Panc1 (cell line): Measurements from ENCODE around the gene AMOTL1. TPM values are rescaled to one million over a fixed set of nuclear protein-coding genes. Genes with fewer than 3 reads are reported as not detected.

Source experiments
- ATAC-seq: fragments of 200-7000 bp; cut with Tn5 transposase; 2 replicates; pipeline ENCODE4 v1.9.1; 2020; ENCODE audit warnings: mild to moderate bottlenecking, moderate library complexity
- BruUV-seq: library from RNA; stranded (reverse); fragments of 400-500 nt; replicated peaks from 2 replicates; lab custom pipeline; 2021; lab: Mats Ljungman, UMichigan
- CTCF ChIA-PET: fragments of 300-600 bp; sonication (Branson Sonifier 250); formaldehyde crosslinking; loops from one replicate; lab custom pipeline; 2022; ENCODE audit warnings: antibody characterized with exemption; lab: Charles Lee
- POLR2A ChIA-PET: fragments of 300-600 bp; sonication (Branson Sonifier 250); formaldehyde crosslinking; loops from one replicate; lab custom pipeline; 2022; ENCODE audit warnings: antibody characterized with exemption; lab: Charles Lee
- DNase-seq: peaks from one replicate; pipeline ENCODE4 v3.0.0-alpha.2; 2010; ENCODE audit warnings: low read depth, low spot score
- H3K27ac ChIP-seq: 2 replicates; pipeline ENCODE4 v1.5.1; 2011; ENCODE audit warnings: mild to moderate bottlenecking, low read length, inconsistent platforms
- H3K27me3 ChIP-seq: fragments of 200-500 bp; sonication (Bioruptor generic); 2 replicates; pipeline ENCODE4 v1.6.0; 2014; ENCODE audit warnings: low read length, inconsistent platforms; ENCODE audit not compliant: control insufficient read depth, insufficient read depth
- H3K36me3 ChIP-seq: fragments of 200-500 bp; sonication (Bioruptor generic); 2 replicates; pipeline ENCODE4 v1.5.1; 2014; ENCODE audit warnings: inconsistent platforms, mild to moderate bottlenecking, low read length, moderate library complexity; ENCODE audit not compliant: control insufficient read depth, insufficient read depth
- H3K4me1 ChIP-seq: 2 replicates; pipeline ENCODE4 v1.5.1; 2011; ENCODE audit warnings: inconsistent platforms, mild to moderate bottlenecking, low read length, moderate library complexity; ENCODE audit not compliant: control insufficient read depth, insufficient read depth
- H3K4me3 ChIP-seq, 2 experiments: 2 replicates each; pipeline ENCODE4 v1.5.1; 2011 to 2012; ENCODE audit warnings: low read depth in 2 of 2, low read length in 2 of 2, mild to moderate bottlenecking in 2 of 2, inconsistent platforms in 1 of 2, moderate library complexity in 1 of 2
- H3K9me3 ChIP-seq: fragments of 200-500 bp; sonication (Bioruptor generic); 2 replicates; pipeline ENCODE4 v1.5.1; 2014; ENCODE audit warnings: low read depth, mild to moderate bottlenecking, inconsistent platforms, low read length, moderate library complexity; ENCODE audit not compliant: control insufficient read depth, insufficient read depth
- POLR2AphosphoS5 ChIP-seq: IDR thresholded peaks from 2 replicates; pipeline ENCODE4 v1.6.1; 2012; ENCODE audit warnings: mild to moderate bottlenecking, low read depth, low read length, moderate library complexity
- SIN3A ChIP-seq: IDR thresholded peaks from 2 replicates; pipeline ENCODE4 v1.6.1; 2012; ENCODE audit warnings: low read depth, mild to moderate bottlenecking, low read length, moderate library complexity, borderline replicate concordance; ENCODE audit not compliant: insufficient read depth
- TCF7L2 ChIP-seq: IDR thresholded peaks from 2 replicates; pipeline ENCODE4 v1.6.1; 2011; ENCODE audit warnings: mild to moderate bottlenecking, low read depth, low read length, inconsistent platforms
- in situ Hi-C: cut with HindIII; loops from 2 replicates; pipeline ENCODE4 v1.10.0; 2016; ENCODE audit warnings: low sequenced_read_pairs, low pct_unique_long_range_greater_than_20kb
- intact Hi-C: fragments of 100-400 bp; cut with micrococcal nuclease; formaldehyde crosslinking; loops from one replicate; pipeline ENCODE4 v1.10.0; 2022; ENCODE audit not compliant: unreplicated experiment
- total RNA-seq: library from RNA; stranded (reverse); gene quantifications from one replicate; pipeline ENCODE4 v1.2.1, GENCODE V29; 2021; ENCODE audit not compliant: unreplicated experiment
- TF ChIP-seq, protein P1 (sequence below), 2 experiments: IDR thresholded peaks; 2 replicates each; pipeline ENCODE4 v1.6.1; 2011 to 2012; ENCODE audit warnings: low read depth in 2 of 2, control low read depth in 1 of 2, low read length in 1 of 2, mild to moderate bottlenecking in 1 of 2, moderate library complexity in 1 of 2; ENCODE audit not compliant: insufficient read depth in 1 of 2
- TF ChIP-seq, protein P2 (sequence below): fragments of 450-650 bp; IDR thresholded peaks from 2 replicates; pipeline ENCODE4 v1.5.1; 2017; ENCODE audit warnings: mild to moderate bottlenecking

AMOTL1 gene
- total RNA-seq, 1 experiment from 2014 or later: 16.0 TPM

DNA sequence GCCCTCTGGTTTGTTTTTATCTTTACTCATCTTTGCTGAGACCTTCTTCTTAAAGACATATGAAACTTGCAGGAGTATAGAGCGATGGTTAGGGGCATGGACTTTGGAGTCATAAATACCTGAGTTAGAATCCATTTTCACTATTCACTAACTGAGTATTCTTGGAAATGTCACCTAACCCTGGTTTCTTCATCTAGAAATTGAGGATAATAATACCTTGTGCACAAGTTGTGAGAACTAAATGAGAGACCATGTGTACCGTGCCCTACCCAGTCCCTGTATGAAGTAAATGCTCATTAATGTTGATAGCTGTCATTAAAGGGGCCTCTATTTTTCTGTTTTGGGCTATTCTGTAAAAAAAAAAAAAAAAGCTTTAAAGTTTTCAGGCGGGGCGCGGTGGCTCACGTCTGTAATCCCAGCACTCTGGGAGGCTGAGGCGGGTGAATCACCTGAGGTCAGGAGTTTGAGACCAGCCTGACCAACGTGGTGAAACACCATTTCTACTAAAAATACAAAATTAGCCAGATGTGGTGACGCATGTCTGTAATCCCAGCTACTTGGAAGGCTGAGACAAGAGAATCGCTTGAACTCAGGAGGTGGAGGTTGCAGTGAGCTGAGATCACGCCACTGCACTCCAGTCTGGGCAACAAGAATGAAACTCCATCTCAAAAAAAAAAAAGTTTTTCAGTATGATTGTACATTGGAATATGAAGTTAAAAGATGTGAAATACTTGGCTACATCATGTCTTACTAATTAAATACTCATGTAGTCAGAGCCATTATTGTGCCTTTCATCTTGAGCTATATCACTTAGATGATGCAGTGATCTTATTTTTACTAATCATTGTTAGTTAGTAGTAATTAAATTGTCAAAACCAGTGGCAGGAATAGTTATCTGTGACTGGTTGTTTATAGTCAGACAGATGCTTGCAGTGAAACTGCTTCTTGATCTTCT, 95.0 kb downstream of the AMOTL1 start:
- ChIA-PET CTCF (no interaction called here), POLR2A (no interaction called here)
- intact Hi-C loops: no loop called here
- TF ChIP-seq TCF7L2: no peak
- TF ChIP-seq, protein P1, sequence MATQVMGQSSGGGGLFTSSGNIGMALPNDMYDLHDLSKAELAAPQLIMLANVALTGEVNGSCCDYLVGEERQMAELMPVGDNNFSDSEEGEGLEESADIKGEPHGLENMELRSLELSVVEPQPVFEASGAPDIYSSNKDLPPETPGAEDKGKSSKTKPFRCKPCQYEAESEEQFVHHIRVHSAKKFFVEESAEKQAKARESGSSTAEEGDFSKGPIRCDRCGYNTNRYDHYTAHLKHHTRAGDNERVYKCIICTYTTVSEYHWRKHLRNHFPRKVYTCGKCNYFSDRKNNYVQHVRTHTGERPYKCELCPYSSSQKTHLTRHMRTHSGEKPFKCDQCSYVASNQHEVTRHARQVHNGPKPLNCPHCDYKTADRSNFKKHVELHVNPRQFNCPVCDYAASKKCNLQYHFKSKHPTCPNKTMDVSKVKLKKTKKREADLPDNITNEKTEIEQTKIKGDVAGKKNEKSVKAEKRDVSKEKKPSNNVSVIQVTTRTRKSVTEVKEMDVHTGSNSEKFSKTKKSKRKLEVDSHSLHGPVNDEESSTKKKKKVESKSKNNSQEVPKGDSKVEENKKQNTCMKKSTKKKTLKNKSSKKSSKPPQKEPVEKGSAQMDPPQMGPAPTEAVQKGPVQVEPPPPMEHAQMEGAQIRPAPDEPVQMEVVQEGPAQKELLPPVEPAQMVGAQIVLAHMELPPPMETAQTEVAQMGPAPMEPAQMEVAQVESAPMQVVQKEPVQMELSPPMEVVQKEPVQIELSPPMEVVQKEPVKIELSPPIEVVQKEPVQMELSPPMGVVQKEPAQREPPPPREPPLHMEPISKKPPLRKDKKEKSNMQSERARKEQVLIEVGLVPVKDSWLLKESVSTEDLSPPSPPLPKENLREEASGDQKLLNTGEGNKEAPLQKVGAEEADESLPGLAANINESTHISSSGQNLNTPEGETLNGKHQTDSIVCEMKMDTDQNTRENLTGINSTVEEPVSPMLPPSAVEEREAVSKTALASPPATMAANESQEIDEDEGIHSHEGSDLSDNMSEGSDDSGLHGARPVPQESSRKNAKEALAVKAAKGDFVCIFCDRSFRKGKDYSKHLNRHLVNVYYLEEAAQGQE (IDR thresholded peaks at IDR 0.05; ENCODE audit: insufficient read depth in 1 of 2, low read depth in 2 of 2, low read length in 1 of 2): no peak
- TF ChIP-seq, protein P2, sequence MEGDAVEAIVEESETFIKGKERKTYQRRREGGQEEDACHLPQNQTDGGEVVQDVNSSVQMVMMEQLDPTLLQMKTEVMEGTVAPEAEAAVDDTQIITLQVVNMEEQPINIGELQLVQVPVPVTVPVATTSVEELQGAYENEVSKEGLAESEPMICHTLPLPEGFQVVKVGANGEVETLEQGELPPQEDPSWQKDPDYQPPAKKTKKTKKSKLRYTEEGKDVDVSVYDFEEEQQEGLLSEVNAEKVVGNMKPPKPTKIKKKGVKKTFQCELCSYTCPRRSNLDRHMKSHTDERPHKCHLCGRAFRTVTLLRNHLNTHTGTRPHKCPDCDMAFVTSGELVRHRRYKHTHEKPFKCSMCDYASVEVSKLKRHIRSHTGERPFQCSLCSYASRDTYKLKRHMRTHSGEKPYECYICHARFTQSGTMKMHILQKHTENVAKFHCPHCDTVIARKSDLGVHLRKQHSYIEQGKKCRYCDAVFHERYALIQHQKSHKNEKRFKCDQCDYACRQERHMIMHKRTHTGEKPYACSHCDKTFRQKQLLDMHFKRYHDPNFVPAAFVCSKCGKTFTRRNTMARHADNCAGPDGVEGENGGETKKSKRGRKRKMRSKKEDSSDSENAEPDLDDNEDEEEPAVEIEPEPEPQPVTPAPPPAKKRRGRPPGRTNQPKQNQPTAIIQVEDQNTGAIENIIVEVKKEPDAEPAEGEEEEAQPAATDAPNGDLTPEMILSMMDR: no peak
- TF ChIP-seq SIN3A: no peak
- no peak for TF ChIP-seq POLR2AphosphoS5
- Histone ChIP-seq H3K4me1 (no peaks in the 10 kb centered on the region), H3K27me3 (no peaks in the 10 kb centered on the region; the same call in 1 of the 2 replicates), H3K27ac (no peak overlapping the region), H3K4me3 (no peak overlapping the region), H3K36me3 (no peaks in the 10 kb centered on the region), H3K9me3 (no peaks in the 10 kb centered on the region)
- in situ Hi-C loops: no loop called here
- no peak for DNase-seq
- ATAC-seq: no peak
- BruUV-seq: no TSS peak

DNA sequence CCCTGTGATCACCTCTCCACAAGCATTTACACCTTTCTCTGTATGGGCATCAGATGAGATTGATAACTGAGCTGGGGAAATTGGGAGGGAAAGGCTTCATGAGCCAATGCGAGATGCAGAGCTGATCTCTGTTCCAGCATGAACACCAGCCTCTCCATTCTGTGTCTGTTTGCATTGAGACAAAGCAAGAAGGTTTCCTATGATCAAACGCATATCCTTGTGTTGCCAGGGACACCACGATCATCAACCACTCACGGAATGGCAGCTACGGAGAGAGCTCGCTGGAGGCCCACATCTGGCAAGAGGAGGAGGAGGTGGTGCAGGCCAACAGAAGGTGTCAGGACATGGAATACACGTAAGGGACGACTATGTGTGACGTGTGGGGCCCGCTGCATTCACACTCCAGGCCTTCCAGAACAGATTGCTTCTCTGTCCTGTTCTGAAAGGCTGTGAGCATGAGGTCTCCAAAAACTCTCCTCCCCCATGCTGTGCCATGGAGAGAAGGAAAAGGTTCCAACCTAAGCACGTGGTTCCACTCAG, 96.4 kb downstream of the AMOTL1 start:
- ATAC-seq: no peak
- no peak overlapping the region for H3K4me3 ChIP-seq
- in situ Hi-C loops (no loop called here), intact Hi-C loops (no loop called here)
- H3K9me3 ChIP-seq: no peaks in the 10 kb centered on the region
- no peaks in the 10 kb centered on the region; the same call in 1 of the 2 replicates for H3K27me3 ChIP-seq
- TF ChIP-seq TCF7L2 (no peak), SIN3A (no peak), POLR2AphosphoS5 (no peak)
- TF ChIP-seq, protein P2: no peak
- TF ChIP-seq, protein P1 (IDR thresholded peaks at IDR 0.05; ENCODE audit: insufficient read depth in 1 of 2, low read depth in 2 of 2, low read length in 1 of 2): no peak
- no peak for DNase-seq
- BruUV-seq: no TSS peak
- no peaks in the 10 kb centered on the region for H3K4me1 ChIP-seq
- ChIA-PET POLR2A (no interaction called here), CTCF (no interaction called here)
- no peak overlapping the region for H3K27ac ChIP-seq
- H3K36me3 ChIP-seq: no peaks in the 10 kb centered on the region
